ENCODE data around the gene NFATC3. TPM values are rescaled to one million over a fixed set of nuclear protein-coding genes. Genes with fewer than 3 reads are reported as not detected.

The NFATC3 gene
- total RNA-seq, 1 experiment from 2014 or later = 33.0 TPM

DNA sequence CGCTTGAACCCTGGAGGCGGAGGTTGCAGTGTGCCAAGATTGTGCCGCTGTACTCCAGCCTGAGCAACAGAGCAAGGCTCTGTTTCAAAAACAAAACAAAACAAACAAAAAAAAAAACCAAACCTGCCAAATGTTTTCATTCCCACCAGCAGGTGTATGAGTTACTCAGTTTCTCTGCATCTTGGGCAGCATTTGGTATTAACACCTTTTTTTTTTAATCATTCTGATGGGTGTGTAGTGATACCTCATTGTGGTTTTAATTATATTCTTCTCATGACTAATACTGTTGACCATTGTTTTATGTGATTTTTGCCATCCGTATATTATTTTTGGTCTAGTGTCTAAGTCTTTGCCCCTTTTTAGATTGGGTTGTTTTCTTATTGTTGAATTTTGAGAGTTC, 15.3 kb downstream of the NFATC3 start:
- Histone ChIP-seq H3K4me2 (ENCODE audit: insufficient read depth, insufficient read length, low read length) (no peak overlapping the region), H4K20me1 (ENCODE audit: control insufficient read depth, insufficient read depth, insufficient read length) (no peaks in the 10 kb centered on the region), H3K4me1 (ENCODE audit: insufficient read depth, low read length) (peaks cover 2% of the 10 kb centered on the region; the same call in 1 of the 2 replicates), H3K23ac (ENCODE audit: insufficient read length, low read depth, low read length) (no peak overlapping the region), H3K9ac (ENCODE audit: extremely low read depth, insufficient read length, low read length) (no peak overlapping the region), H4K8ac (replicated peaks; ENCODE audit: insufficient read length, low read depth, low read length) (no peak overlapping the region), H3K79me1 (ENCODE audit: insufficient read depth, low read depth, low read length, poor library complexity, severe bottlenecking) (peaks cover 13% of the 10 kb centered on the region), H3K79me2 (ENCODE audit: insufficient read depth, low read length) (peaks cover 21% of the 10 kb centered on the region; the same call in 1 of the 2 replicates), H2BK20ac (ENCODE audit: low read depth, low read length, poor library complexity, severe bottlenecking) (no peak overlapping the region), H3K56ac (ENCODE audit: insufficient read length, low read depth, low read length) (no peak overlapping the region), H3K23me2 (ENCODE audit: insufficient read length, low read depth, low read length, poor library complexity, severe bottlenecking) (no peaks in the 10 kb centered on the region), H4K91ac (ENCODE audit: insufficient read length, low read depth, low read length) (no peak overlapping the region), H2BK15ac (ENCODE audit: low read depth, low read length) (no peak overlapping the region), H2BK5ac (ENCODE audit: insufficient read length, low read length) (no peak overlapping the region), H2BK120ac (ENCODE audit: low read depth, low read length, poor library complexity, severe bottlenecking) (no peak overlapping the region), H3K9me3 (ENCODE audit: control insufficient read depth, low read depth, low read length) (no peaks in the 10 kb centered on the region), H3K27me3 (ENCODE audit: insufficient read depth, low read length) (no peaks in the 10 kb centered on the region), H3K14ac (ENCODE audit: insufficient read depth, low read length) (no peak overlapping the region), H3T11ph (ENCODE audit: low read length) (no peak overlapping the region), H2AK5ac (ENCODE audit: insufficient read length, low read length) (no peak overlapping the region), H2AFZ (ENCODE audit: low read length) (no peak overlapping the region), H2BK12ac (ENCODE audit: insufficient read length, low read depth, low read length) (no peak overlapping the region), H3K18ac (ENCODE audit: insufficient read length, low read depth, low read length) (no peak overlapping the region), H3K27ac (ENCODE audit: insufficient read length, low read depth, low read length) (no peak overlapping the region), H3K4ac (ENCODE audit: low read depth, low read length) (no peak overlapping the region), H4K5ac (ENCODE audit: insufficient read length, low read depth, low read length) (no peak overlapping the region)
- Mint-ChIP-seq H3K4me3 (no peak overlapping the region), H3K27me3 (ENCODE audit: low read depth) (no peaks in the 10 kb centered on the region), H3K9me3 (peaks cover 0 to 6% of the 10 kb centered on the region in 2 experiments; a peak in 3 of 5 replicates), H3K27ac (no peak overlapping the region; a peak in 1 of 7 replicates), H3K4me1 (peaks cover 12 to 15% of the 10 kb centered on the region in 2 experiments), H3K36me3 (ENCODE audit: insufficient read depth in 1 of 3, low read depth in 3 of 3) (peaks cover 0 to 5% (median 0%) of the 10 kb centered on the region in 3 experiments; a peak in 2 of 7 replicates)
- TF ChIP-seq, protein P1, sequence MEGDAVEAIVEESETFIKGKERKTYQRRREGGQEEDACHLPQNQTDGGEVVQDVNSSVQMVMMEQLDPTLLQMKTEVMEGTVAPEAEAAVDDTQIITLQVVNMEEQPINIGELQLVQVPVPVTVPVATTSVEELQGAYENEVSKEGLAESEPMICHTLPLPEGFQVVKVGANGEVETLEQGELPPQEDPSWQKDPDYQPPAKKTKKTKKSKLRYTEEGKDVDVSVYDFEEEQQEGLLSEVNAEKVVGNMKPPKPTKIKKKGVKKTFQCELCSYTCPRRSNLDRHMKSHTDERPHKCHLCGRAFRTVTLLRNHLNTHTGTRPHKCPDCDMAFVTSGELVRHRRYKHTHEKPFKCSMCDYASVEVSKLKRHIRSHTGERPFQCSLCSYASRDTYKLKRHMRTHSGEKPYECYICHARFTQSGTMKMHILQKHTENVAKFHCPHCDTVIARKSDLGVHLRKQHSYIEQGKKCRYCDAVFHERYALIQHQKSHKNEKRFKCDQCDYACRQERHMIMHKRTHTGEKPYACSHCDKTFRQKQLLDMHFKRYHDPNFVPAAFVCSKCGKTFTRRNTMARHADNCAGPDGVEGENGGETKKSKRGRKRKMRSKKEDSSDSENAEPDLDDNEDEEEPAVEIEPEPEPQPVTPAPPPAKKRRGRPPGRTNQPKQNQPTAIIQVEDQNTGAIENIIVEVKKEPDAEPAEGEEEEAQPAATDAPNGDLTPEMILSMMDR (conservative IDR thresholded peaks at IDR 0.05) = no peak
- no CpG with 5 or more reads among the region's 4 CpGs for whole genome bisulfite sequencing (ENCODE audit: extremely low coverage, insufficient read length, low lambda C conversion rate)
- no peak for DNase-seq
